HepG2 (cell line): ENCODE measurements around the gene FSIP1. TPM values are rescaled to one million over a fixed set of nuclear protein-coding genes. Genes with fewer than 3 reads are reported as not detected.
A peak's percentile ranks its signal among the peaks of the same experiment; 100 is the strongest.

Source experiments
- ATAC-seq: fragments of 200-7000 bp; cut with Tn5 transposase; 3 replicates; pipeline ENCODE4 v1.9.1; 2020; ENCODE audit warnings: mild to moderate bottlenecking, moderate library complexity
- BruUV-seq: library from RNA; stranded (reverse); fragments of 400-500 nt; replicated peaks from 2 replicates; lab custom pipeline; 2021; lab: Mats Ljungman, UMichigan
- CTCF ChIA-PET: fragments of 300-600 bp; formaldehyde crosslinking; extraction: SDS; loops from one replicate; lab custom pipeline; 2021; ENCODE audit warnings: low total read pairs, inconsistent platforms, low intra/inter-chr PET ratio; lab: Yijun Ruan, JAX
- POLR2A ChIA-PET: fragments of 350-600 bp; sonication (Branson Sonifier 250); formaldehyde crosslinking; loops from one replicate; lab custom pipeline; 2020; ENCODE audit warnings: antibody characterized with exemption, inconsistent platforms; lab: Yijun Ruan, JAX
- DNase-seq: peaks from one replicate; pipeline ENCODE4 v3.0.0-alpha.2; 2015; ENCODE audit warnings: low spot score
- FAIRE-seq: peaks from 3 replicates; lab custom pipeline; 2011; peaks lifted over from hg19 to GRCh38; lab: Jason Lieb, UNC
- H2AFZ ChIP-seq: one replicate; pipeline ENCODE4 v1.6.1; 2011; ENCODE audit warnings: low read length, inconsistent platforms
- H3K27ac ChIP-seq: fragments of 300-600 bp; 3 replicates; pipeline ENCODE4 v1.8.0; 2011; ENCODE audit warnings: mixed run types, mild to moderate bottlenecking, mixed read lengths, low read length, inconsistent platforms; ENCODE audit not compliant: insufficient read depth; ENCODE audit errors: extremely low read length
- H3K27me3 ChIP-seq, 2 experiments: fragments of 200-600 bp in 1 of 2; 2 replicates in 1 of 2; 3 replicates in 1 of 2; pipeline versions ENCODE4 v1.6.0 to v1.8.0; 2011; ENCODE audit warnings: low read length in 2 of 2, mild to moderate bottlenecking in 2 of 2, moderate library complexity in 2 of 2, inconsistent platforms in 1 of 2; ENCODE audit not compliant: insufficient read depth in 2 of 2, control insufficient read depth in 1 of 2
- H3K36me3 ChIP-seq, 2 experiments: fragments of 200-600 bp in 1 of 2; replicated peaks in 1 of 2; 2 replicates in 1 of 2; 3 replicates in 1 of 2; pipeline versions ENCODE4 v1.5.1 to v1.8.0; 2011; ENCODE audit warnings: low read length in 2 of 2, inconsistent platforms in 1 of 2; ENCODE audit not compliant: insufficient read depth in 2 of 2, control insufficient read depth in 1 of 2
- H3K4me1 ChIP-seq: 2 replicates; pipeline ENCODE4 v1.5.1; 2012; ENCODE audit warnings: low read length, inconsistent platforms; ENCODE audit not compliant: insufficient read depth
- H3K4me2 ChIP-seq: 2 replicates; pipeline ENCODE4 v1.6.0; 2011; ENCODE audit warnings: low read depth, low read length, inconsistent platforms
- H3K4me3 ChIP-seq, 3 experiments: fragments of 200-600 bp in 1 of 3; sonication (generic), shearing (Covaris generic) in 1 of 3; replicated peaks in 1 of 3; 2 replicates each; pipeline ENCODE4 v1.5.1; 2011 to 2016; ENCODE audit warnings: low read length in 3 of 3, inconsistent platforms in 2 of 3, low read depth in 2 of 3, mild to moderate bottlenecking in 2 of 3, control low read depth in 1 of 3, mixed read lengths in 1 of 3; ENCODE audit not compliant: insufficient read depth in 1 of 3
- H3K79me2 ChIP-seq: one replicate; pipeline ENCODE4 v1.6.1; 2011; ENCODE audit warnings: low read length, inconsistent platforms; ENCODE audit not compliant: insufficient read depth
- H3K9ac ChIP-seq: 2 replicates; pipeline ENCODE4 v1.6.0; 2011; ENCODE audit warnings: mild to moderate bottlenecking, low read depth, low read length, inconsistent platforms; ENCODE audit not compliant: insufficient read depth
- H3K9me3 ChIP-seq: 2 replicates; pipeline ENCODE4 v1.5.1; 2012; ENCODE audit warnings: mild to moderate bottlenecking, low read length
- H4K20me1 ChIP-seq: 2 replicates; pipeline ENCODE4 v1.6.0; 2011; ENCODE audit warnings: inconsistent platforms, mild to moderate bottlenecking, low read length, moderate library complexity; ENCODE audit not compliant: insufficient read depth
- HDAC2 ChIP-seq: sonication (generic); formaldehyde crosslinking; IDR thresholded peaks from 2 replicates; pipeline ENCODE4 v1.4.0; 2020; ENCODE audit warnings: missing genetic modification reagents
- PITX1 ChIP-seq: sonication (generic); formaldehyde crosslinking; IDR thresholded peaks from 2 replicates; pipeline ENCODE4 v1.5.1; 2020; ENCODE audit warnings: mild to moderate bottlenecking, missing genetic modification reagents
- PLRG1 ChIP-seq: fragments of 450-650 bp; conservative IDR thresholded peaks from 2 replicates; pipeline ENCODE4 v1.6.1; 2016
- RARA ChIP-seq: IDR thresholded peaks from 2 replicates; pipeline ENCODE4 v1.6.1; 2016; ENCODE audit warnings: missing genetic modification reagents, missing compliant biosample characterization
- ZFAT ChIP-seq: sonication (generic); formaldehyde crosslinking; conservative IDR thresholded peaks from 2 replicates; pipeline ENCODE4 v1.8.1; 2023; ENCODE audit warnings: missing genetic modification reagents, inconsistent platforms
- ZFP36L1 ChIP-seq: sonication (generic); formaldehyde crosslinking; IDR thresholded peaks from 2 replicates; pipeline ENCODE4 v1.8.0; 2022; ENCODE audit warnings: mild to moderate bottlenecking, missing genetic modification reagents, moderate library complexity
- ZFP37 ChIP-seq: sonication (generic); formaldehyde crosslinking; IDR thresholded peaks from 2 replicates; pipeline ENCODE4 v1.4.0; 2020; ENCODE audit warnings: missing genetic modification reagents, borderline replicate concordance
- ZNF20 ChIP-seq: sonication (generic); formaldehyde crosslinking; IDR thresholded peaks from 2 replicates; pipeline ENCODE4 v1.4.0; 2020; ENCODE audit warnings: mild to moderate bottlenecking, moderate library complexity, missing genetic modification reagents
- ZNF530 ChIP-seq: sonication (generic); formaldehyde crosslinking; IDR thresholded peaks from 2 replicates; pipeline ENCODE4 v1.5.0; 2020; ENCODE audit warnings: low read depth, mild to moderate bottlenecking, missing genetic modification reagents
- ZSCAN22 ChIP-seq: sonication (generic); formaldehyde crosslinking; IDR thresholded peaks from 2 replicates; pipeline ENCODE4 v1.4.0; 2020; ENCODE audit warnings: mild to moderate bottlenecking, missing genetic modification reagents
- WGBS: methylation state at CpG from one replicate; pipeline ENCODE4 v1.1.6; 2017; ENCODE audit warnings: low lambda C conversion rate; 5-methylcytosine and 5-hydroxymethylcytosine counted together
- in situ Hi-C: cut with HindIII; loops from 2 replicates; pipeline ENCODE4 v1.10.0; 2017; ENCODE audit warnings: low pct_unique_long_range_greater_than_20kb; ENCODE audit not compliant: extremely low pct_ligation_motif_present
- intact Hi-C: fragments of 100-400 bp; cut with micrococcal nuclease; formaldehyde crosslinking; loops from one replicate; pipeline ENCODE4 v1.10.0; 2022; ENCODE audit not compliant: unreplicated experiment
- polyA plus RNA-seq, 8 experiments: library from polyadenylated mRNA; depleted of rRNA in 3 of 8; stranded (reverse) in 7 of 8; unstranded in 1 of 8; fragments of >200 nt; fragmentation: Illumina TruSeq in 4 of 8; extraction: Trizol in 4 of 8; gene quantifications; 2 replicates each; pipeline versions ENCODE4 v1.2.1 to v1.2.3, GENCODE V29; 2011 to 2016; ENCODE audit warnings: low read depth in 4 of 8, missing spikeins in 1 of 8, mixed read lengths in 1 of 8; ENCODE audit not compliant: insufficient read depth in 1 of 8
- total RNA-seq, 5 experiments: library from RNA; depleted of rRNA; stranded (reverse); fragments of >200 nt; fragmentation: Illumina TruSeq; extraction: Trizol; gene quantifications; 2 replicates each; pipeline ENCODE4 v1.2.3, GENCODE V29; 2016; ENCODE audit warnings: low read depth in 1 of 5
- TF ChIP-seq, protein P1 (sequence below): sonication (generic); formaldehyde crosslinking; IDR thresholded peaks from 2 replicates; pipeline ENCODE4 v1.4.0; 2020; ENCODE audit warnings: missing genetic modification reagents
- TF ChIP-seq, protein P2 (sequence below): sonication (generic); formaldehyde crosslinking; IDR thresholded peaks from 2 replicates; pipeline ENCODE4 v1.4.0; 2020; ENCODE audit warnings: missing genetic modification reagents
- TF ChIP-seq, protein P3 (sequence below): sonication (generic); formaldehyde crosslinking; IDR thresholded peaks from 2 replicates; pipeline ENCODE4 v1.4.0; 2020; ENCODE audit warnings: missing genetic modification reagents

FSIP1 gene
- total and polyA plus RNA-seq, 2 of the 13 experiments (the other 11 are each of a cell fraction or from before 2014, with no cell fraction given): 0.18 TPM; not detected in 1

DNA sequence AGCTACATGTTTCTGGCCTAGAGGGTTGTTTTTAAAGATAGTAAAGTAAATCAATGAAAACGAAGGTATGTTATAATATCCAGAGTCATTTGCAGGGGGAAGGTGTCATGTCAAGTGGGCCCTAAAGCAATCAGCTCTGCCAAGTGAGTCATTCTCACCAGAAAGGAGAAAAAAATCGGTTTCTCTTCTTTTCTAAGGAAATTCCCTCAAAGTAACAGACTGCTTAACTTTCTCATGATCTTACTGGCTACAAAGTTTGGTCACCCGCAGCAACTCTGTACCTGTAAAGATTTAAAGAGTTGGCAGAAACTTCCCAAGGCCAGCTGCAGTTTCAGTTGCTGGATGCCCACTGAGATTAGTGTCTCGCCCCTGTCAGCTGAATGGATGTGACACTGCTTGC, 5.5 kb upstream of the FSIP1 start:
- Histone ChIP-seq H3K4me2 (peak overlapping the region; percentile 46; the same call in 1 of the 2 replicates), H3K9me3 (no peaks in the 10 kb centered on the region), H2AFZ (no peak overlapping the region), H3K27me3 (no peaks in the 10 kb centered on the region; a peak in 2 of 5 replicates), H3K27ac (no peak overlapping the region), H3K4me1 (peaks cover 37% of the 10 kb centered on the region), H3K9ac (no peak overlapping the region), H4K20me1 (no peaks in the 10 kb centered on the region), H3K36me3 (no peaks in the 10 kb centered on the region)
- TF ChIP-seq ZNF20 (no peak), ZFP36L1 (no peak), ZSCAN22 (CRISPR knock-in tag) (no peak), ZNF530 (CRISPR knock-in tag) (no peak), ZFP37 (CRISPR knock-in tag) (no peak)
- TF ChIP-seq, all 625 proteins: peak for 0
- Histone ChIP-seq H3K79me2 (no peaks in the 10 kb centered on the region), H3K4me3 (no peak overlapping the region)
- FAIRE-seq (no peak), DNase-seq (no peak), ATAC-seq (no peak)
- CTCF ChIA-PET: no interaction called here
- POLR2A ChIA-PET: no interaction called here
- intact Hi-C loops: loop anchor here (5.0 kb wide), 1 partner anchor 244 kb away; no protein-coding TSS in a partner anchor
- WGBS: 63% methylated on average over 4 of the region's 4 CpGs
- in situ Hi-C loops: loop anchor here (5.0 kb wide), 1 partner anchor 89 kb away; no protein-coding TSS in a partner anchor
- BruUV-seq: no TSS peak

DNA sequence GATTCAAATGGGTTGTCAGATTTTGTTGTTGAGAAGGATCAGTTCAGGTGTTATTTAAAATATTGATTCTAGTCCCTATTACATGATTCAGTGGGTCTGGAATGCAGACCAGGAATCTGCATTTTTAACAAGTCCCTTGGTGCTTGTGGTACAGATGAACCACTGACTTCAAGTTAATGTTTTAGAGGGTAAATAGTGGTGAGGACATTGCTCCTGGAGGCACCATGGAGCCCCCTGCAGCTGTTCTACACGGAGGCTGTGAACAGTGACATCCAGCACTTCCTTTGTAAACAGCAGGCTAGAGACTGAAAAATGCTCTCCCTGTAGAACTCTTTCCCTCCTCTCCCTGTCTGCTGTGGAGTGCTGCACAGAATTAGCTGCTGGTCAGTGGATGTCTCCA, 4.8 kb upstream of the FSIP1 start:
- H3K4me2 ChIP-seq: peak overlapping the region; percentile 46
- 0% methylated on average over 1 of the region's 1 CpG for WGBS
- ChIA-PET CTCF (interaction anchor here (1.9 kb wide), 1 partner anchor 87 kb away, joined by 16 read pairs; no protein-coding TSS in a partner anchor), POLR2A (no interaction called here)
- peaks cover 37% of the 10 kb centered on the region for H3K4me1 ChIP-seq
- no peaks in the 10 kb centered on the region for H4K20me1 ChIP-seq
- peak overlapping the region in 1 of 3 experiments; percentile 11; a peak in 1 of 6 replicates for H3K4me3 ChIP-seq
- H3K27ac ChIP-seq: no peak overlapping the region
- intact Hi-C loops: loop anchor here (1.0 to 5.0 kb wide), 3 partner anchors 88 to 245 kb away; partner anchors contain the start of gene EIF2AK4
- BruUV-seq: no TSS peak
- no peaks in the 10 kb centered on the region for H3K9me3 ChIP-seq
- peak; percentile 84 for ATAC-seq
- H3K9ac ChIP-seq: no peak overlapping the region; the same call in 1 of the 2 replicates
- FAIRE-seq: no peak
- no peaks in the 10 kb centered on the region; a peak in 2 of 5 replicates for H3K27me3 ChIP-seq
- H2AFZ ChIP-seq: no peak overlapping the region
- DNase-seq: peak; percentile 72
- no peaks in the 10 kb centered on the region for H3K36me3 ChIP-seq
- in situ Hi-C loops: loop anchor here (5.0 kb wide), 1 partner anchor 90 kb away; no protein-coding TSS in a partner anchor
- no peaks in the 10 kb centered on the region for H3K79me2 ChIP-seq
- TF ChIP-seq RARA (CRISPR knock-in tag) (peak; percentile 15; the same call in 1 of the 2 replicates), PITX1 (CRISPR knock-in tag) (0 out of 2 replicates have a peak, but pooled peaks have one; percentile 18), PLRG1 (no peak), ZFAT (no peak), HDAC2 (CRISPR knock-in tag) (peak; percentile 55; the same call in 1 of the 2 replicates)
- TF ChIP-seq, protein P1, sequence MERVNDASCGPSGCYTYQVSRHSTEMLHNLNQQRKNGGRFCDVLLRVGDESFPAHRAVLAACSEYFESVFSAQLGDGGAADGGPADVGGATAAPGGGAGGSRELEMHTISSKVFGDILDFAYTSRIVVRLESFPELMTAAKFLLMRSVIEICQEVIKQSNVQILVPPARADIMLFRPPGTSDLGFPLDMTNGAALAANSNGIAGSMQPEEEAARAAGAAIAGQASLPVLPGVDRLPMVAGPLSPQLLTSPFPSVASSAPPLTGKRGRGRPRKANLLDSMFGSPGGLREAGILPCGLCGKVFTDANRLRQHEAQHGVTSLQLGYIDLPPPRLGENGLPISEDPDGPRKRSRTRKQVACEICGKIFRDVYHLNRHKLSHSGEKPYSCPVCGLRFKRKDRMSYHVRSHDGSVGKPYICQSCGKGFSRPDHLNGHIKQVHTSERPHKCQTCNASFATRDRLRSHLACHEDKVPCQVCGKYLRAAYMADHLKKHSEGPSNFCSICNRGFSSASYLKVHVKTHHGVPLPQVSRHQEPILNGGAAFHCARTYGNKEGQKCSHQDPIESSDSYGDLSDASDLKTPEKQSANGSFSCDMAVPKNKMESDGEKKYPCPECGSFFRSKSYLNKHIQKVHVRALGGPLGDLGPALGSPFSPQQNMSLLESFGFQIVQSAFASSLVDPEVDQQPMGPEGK (CRISPR knock-in tag): peak; percentile 30; the same call in 1 of the 2 replicates
- TF ChIP-seq, protein P2, sequence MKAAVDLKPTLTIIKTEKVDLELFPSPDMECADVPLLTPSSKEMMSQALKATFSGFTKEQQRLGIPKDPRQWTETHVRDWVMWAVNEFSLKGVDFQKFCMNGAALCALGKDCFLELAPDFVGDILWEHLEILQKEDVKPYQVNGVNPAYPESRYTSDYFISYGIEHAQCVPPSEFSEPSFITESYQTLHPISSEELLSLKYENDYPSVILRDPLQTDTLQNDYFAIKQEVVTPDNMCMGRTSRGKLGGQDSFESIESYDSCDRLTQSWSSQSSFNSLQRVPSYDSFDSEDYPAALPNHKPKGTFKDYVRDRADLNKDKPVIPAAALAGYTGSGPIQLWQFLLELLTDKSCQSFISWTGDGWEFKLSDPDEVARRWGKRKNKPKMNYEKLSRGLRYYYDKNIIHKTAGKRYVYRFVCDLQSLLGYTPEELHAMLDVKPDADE (CRISPR knock-in tag): no peak
- TF ChIP-seq, protein P3, sequence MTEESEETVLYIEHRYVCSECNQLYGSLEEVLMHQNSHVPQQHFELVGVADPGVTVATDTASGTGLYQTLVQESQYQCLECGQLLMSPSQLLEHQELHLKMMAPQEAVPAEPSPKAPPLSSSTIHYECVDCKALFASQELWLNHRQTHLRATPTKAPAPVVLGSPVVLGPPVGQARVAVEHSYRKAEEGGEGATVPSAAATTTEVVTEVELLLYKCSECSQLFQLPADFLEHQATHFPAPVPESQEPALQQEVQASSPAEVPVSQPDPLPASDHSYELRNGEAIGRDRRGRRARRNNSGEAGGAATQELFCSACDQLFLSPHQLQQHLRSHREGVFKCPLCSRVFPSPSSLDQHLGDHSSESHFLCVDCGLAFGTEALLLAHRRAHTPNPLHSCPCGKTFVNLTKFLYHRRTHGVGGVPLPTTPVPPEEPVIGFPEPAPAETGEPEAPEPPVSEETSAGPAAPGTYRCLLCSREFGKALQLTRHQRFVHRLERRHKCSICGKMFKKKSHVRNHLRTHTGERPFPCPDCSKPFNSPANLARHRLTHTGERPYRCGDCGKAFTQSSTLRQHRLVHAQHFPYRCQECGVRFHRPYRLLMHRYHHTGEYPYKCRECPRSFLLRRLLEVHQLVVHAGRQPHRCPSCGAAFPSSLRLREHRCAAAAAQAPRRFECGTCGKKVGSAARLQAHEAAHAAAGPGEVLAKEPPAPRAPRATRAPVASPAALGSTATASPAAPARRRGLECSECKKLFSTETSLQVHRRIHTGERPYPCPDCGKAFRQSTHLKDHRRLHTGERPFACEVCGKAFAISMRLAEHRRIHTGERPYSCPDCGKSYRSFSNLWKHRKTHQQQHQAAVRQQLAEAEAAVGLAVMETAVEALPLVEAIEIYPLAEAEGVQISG (CRISPR knock-in tag): peak; percentile 48; the same call in 1 of the 2 replicates
